ENCODE results near the gene CPT1B. TPM values are rescaled to one million over a fixed set of nuclear protein-coding genes. Genes with fewer than 3 reads are reported as not detected.

CPT1B gene
- total and polyA plus RNA-seq, 2 donors (not counting 3 experiments of a cell fraction or from before 2014, with no cell fraction given): 7.1 TPM

DNA sequence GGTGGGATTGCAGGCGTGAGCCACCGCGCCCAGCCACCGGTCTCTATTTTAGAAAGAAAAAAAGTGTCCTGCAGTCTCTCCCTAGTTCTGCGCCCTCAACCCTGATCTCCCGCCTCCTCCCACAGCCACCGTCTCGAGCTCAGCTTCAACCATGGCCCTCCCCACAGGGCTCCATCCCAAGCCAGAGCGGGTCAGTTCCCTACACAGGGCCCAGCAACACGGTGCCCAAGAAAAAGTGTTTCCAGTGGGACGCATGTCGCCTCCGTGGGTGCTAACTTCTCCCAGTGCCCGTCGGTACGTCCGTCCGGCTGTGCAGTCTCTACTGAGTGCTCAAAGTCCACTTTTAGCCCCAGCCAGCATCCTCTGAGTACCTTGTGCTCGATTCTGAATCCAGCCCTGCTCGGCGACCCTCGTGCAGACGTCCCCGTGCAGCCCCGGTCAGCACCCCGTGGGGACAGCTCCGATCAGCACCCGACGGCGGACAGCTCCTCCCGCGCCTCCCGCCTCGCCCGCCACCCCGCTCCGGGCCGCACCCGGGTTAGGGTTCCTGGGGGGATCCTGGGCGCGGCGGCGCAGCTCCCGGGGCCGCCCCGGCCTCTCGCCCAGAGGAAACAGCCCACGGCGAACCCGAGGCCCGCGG is 21.7 kb upstream of the CPT1B start:
- dilution Hi-C loops (cut with MboI; ENCODE audit: extremely low pct_ligation_motif_present, low sequenced_read_pairs): no loop called here
- POLR2A ChIA-PET: no interaction called here
- intact Hi-C loops (cut with micrococcal nuclease): no loop called here
- Histone ChIP-seq H3K27me3 (ENCODE audit: control insufficient read depth in 2 of 2, insufficient read depth in 2 of 2, low read length in 2 of 2) (peaks cover 35 to 36% of the 10 kb centered on the region in 2 experiments), H3K36me3 (ENCODE audit: control insufficient read depth in 2 of 2, extremely low read depth in 1 of 2, insufficient read depth in 2 of 2, low read length in 2 of 2) (no peaks in the 10 kb centered on the region), H3K4me3 (replicated peaks in 1 of 3; ENCODE audit: insufficient read depth in 1 of 3, low read depth in 1 of 3, low read length in 3 of 3) (no peak overlapping the region), H3K4me2 (ENCODE audit: insufficient read depth, low read length) (no peak overlapping the region), H3K79me2 (ENCODE audit: control insufficient read depth, insufficient read depth, low read length) (no peaks in the 10 kb centered on the region), H3K4me1 (ENCODE audit: control insufficient read depth, extremely low read depth, insufficient read depth, low read length) (no peaks in the 10 kb centered on the region), H3K9me1 (replicated peaks; ENCODE audit: control insufficient read depth, extremely low read depth, insufficient read depth, low read length) (no peaks in the 10 kb centered on the region), H2AFZ (ENCODE audit: low read depth, low read length) (no peak overlapping the region), H3K27ac (ENCODE audit: insufficient read depth, low read depth, low read length) (no peak overlapping the region), H3K9me3 (replicated peaks; ENCODE audit: control insufficient read depth, insufficient read depth, low read length) (no peaks in the 10 kb centered on the region), H3K9ac (replicated peaks; ENCODE audit: extremely low read depth, insufficient read depth, low read length) (no peak overlapping the region), H4K20me1 (replicated peaks; ENCODE audit: control insufficient read depth, extremely low read depth, insufficient read depth, low read length) (no peaks in the 10 kb centered on the region)
- TF ChIP-seq GATA2 (IDR thresholded peaks at IDR 0.05; ENCODE audit: insufficient read depth, insufficient read length, low read depth, low read length): no peak
- TF ChIP-seq MAX (IDR thresholded peaks at IDR 0.05; ENCODE audit: insufficient read depth, insufficient read length): peak; percentile 29
- no peak for TF ChIP-seq MYC (IDR thresholded peaks at IDR 0.05; ENCODE audit: low read depth, low read length)
- TF ChIP-seq POLR2A (IDR thresholded peaks at IDR 0.05; ENCODE audit: low read depth, low read length): no peak
- TF ChIP-seq, protein P1, sequence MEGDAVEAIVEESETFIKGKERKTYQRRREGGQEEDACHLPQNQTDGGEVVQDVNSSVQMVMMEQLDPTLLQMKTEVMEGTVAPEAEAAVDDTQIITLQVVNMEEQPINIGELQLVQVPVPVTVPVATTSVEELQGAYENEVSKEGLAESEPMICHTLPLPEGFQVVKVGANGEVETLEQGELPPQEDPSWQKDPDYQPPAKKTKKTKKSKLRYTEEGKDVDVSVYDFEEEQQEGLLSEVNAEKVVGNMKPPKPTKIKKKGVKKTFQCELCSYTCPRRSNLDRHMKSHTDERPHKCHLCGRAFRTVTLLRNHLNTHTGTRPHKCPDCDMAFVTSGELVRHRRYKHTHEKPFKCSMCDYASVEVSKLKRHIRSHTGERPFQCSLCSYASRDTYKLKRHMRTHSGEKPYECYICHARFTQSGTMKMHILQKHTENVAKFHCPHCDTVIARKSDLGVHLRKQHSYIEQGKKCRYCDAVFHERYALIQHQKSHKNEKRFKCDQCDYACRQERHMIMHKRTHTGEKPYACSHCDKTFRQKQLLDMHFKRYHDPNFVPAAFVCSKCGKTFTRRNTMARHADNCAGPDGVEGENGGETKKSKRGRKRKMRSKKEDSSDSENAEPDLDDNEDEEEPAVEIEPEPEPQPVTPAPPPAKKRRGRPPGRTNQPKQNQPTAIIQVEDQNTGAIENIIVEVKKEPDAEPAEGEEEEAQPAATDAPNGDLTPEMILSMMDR (IDR thresholded peaks at IDR 0.05; ENCODE audit: extremely low read depth in 1 of 2, insufficient read depth in 1 of 2, low read depth in 1 of 2, low read length in 2 of 2): no peak
- no peak for TF ChIP-seq POLR2AphosphoS5 (IDR thresholded peaks at IDR 0.05; ENCODE audit: insufficient read depth, low read depth, low read length)
- no peak for TF ChIP-seq FOS (IDR thresholded peaks at IDR 0.05; ENCODE audit: borderline replicate concordance, insufficient read depth, low read length)
- TF ChIP-seq JUN (IDR thresholded peaks at IDR 0.05; ENCODE audit: borderline replicate concordance, insufficient read depth, insufficient read length, low read depth): no peak
- peak; percentile 9 for TF ChIP-seq EZH2 (IDR thresholded peaks at IDR 0.05; ENCODE audit: borderline replicate concordance, low read depth, low read length, severe bottlenecking)
- FAIRE-seq (no peak), DNase-seq (ENCODE audit: low read depth, low spot score) (peak; percentile 26)
- BruUV-seq (replicated peaks): no TSS peak
- CTCF ChIA-PET: interaction anchor here (0.6 to 1.0 kb wide), 3 partner anchors 21 to 74 kb away, joined by 3 to 5 read pairs (median 4); partner anchors contain the start of gene SYCE3

All from endothelial cell of umbilical vein (primary cell).